ENCODE results near the gene PDZD2.

The PDZD2 gene

DNA sequence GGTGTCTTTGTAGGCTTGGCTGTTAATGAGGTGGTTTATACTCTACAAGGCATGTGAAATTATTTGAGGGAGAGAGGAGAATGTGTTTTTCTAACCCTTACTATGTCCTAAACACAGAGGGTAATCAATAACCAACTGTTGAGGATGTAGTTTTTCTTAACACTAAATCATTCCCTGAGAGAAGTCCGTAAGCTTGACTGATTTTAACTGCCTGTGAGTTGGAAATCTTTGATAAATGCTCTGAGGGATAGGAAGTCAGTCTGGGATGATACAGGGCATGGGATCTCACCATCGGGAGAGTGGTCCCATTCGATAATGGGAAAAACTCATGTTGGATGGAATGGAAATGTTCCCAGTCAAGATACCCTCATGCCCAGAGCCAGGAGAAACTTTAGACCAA, 249.6 kb downstream of the PDZD2 start:
- DNase-seq, result no peak

- no peak for DNase-seq
These were observed 250.2 kb downstream of the PDZD2 start for GRCh38 chr5:31889001-31889561.

GRCh38 chr5:31890046-31890445, 251.1 kb downstream of the PDZD2 start:
- no peak for DNase-seq

GRCh38 chr5:31894141-31894540, 255.2 kb downstream of the PDZD2 start:
- DNase-seq, result no peak

DNA sequence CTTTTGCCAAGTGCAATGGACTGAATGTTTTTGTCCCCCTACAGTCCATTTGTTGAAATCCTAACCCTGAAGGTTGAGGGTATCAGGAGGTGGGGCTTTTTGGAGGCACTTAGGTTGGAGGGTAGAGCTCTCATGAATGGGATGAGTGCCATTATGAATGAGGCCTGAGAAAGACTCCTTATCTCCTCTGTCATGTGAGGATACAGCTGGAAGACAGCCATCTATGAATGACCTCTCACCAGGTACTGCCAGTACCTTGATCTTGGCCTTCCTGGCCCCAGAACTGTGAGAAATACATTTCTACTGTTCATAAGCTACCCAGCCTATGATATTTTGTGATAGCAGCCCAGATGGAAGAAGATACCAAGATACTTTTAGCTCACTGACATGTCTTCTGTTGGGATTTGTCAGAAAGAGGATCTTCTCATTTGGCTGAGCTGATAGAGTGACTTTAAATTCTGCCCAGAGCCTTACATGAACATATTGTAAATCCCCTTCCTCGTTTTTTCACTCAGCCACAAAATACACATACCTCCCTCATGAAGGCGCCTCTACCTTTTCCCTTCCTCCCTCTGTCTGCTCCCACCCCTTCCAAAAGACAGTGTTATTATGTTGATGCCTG, 256.4 kb downstream of the PDZD2 start:
- DNase-seq, result no peak

DNA sequence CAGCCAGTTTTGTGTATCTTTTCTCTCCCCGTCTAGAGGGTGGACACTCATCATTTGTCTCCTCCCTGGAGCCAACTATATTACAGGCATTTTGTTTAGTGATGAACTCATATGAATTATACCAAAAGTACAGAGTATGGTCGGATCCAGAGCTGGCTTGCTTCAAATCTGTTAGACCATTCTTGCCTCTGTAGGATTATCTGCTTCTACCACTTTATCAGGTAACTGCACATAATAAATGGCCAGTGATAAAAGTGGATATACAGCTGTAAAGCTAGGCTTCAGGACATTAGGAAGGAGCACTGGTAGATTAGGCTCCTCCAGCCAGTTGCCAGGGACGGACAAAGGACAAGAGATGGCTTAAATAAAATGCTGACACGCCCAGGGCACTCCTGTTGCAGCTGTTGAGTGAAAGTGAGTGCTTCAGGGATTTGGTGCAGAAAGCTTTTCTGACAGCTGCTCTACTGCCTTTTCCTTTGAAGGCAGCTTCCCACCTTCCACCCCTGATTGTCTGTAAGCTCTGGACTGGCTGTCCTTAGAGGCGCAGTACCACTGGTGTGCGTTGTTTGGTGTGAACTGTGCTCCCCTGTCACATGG, 259.2 kb downstream of the PDZD2 start:
- DNase-seq, result peak; percentile 55

- no peak for DNase-seq
These were observed 261.4 kb downstream of the PDZD2 start for GRCh38 chr5:31900296-31900865.

DNA sequence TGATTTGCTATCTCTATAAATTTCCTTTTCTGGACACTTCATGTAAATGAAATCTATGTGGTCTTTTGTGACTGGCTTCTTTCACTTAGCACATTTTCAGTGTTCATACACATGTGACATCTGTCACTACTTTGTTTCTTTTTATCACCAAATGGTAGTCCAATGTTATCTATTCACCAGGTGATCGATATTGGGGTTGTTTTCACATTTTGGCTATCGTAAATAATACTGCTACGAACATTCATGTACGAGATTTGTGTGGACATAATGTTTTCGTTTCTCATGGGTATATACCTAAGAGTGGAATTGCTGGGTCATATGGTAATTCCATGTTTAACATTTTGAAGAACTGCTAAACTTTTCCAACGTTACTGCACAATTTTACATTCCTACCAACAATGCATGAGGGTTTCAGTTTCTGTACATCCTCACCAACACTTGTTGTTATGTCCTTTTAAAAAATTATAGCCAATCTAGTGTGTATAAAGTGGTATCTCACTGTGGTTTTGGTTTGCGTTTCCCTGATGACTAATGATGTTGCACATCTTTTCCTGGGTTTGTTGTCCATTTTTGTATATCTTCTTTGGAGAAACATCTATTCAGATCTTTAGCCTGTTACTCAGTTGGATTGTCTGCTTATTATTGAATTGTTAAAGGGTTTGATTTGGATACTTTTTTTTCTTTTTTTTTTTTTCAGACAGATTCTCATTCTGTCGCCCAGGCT, 263.0 kb downstream of the PDZD2 start:
- peak; percentile 16 for DNase-seq

- DNase-seq, result no peak
These were observed 269.5 kb downstream of the PDZD2 start for GRCh38 chr5:31908396-31908795.

- no peak for DNase-seq
These were observed 270.1 kb downstream of the PDZD2 start for GRCh38 chr5:31909073-31909472.

DNA sequence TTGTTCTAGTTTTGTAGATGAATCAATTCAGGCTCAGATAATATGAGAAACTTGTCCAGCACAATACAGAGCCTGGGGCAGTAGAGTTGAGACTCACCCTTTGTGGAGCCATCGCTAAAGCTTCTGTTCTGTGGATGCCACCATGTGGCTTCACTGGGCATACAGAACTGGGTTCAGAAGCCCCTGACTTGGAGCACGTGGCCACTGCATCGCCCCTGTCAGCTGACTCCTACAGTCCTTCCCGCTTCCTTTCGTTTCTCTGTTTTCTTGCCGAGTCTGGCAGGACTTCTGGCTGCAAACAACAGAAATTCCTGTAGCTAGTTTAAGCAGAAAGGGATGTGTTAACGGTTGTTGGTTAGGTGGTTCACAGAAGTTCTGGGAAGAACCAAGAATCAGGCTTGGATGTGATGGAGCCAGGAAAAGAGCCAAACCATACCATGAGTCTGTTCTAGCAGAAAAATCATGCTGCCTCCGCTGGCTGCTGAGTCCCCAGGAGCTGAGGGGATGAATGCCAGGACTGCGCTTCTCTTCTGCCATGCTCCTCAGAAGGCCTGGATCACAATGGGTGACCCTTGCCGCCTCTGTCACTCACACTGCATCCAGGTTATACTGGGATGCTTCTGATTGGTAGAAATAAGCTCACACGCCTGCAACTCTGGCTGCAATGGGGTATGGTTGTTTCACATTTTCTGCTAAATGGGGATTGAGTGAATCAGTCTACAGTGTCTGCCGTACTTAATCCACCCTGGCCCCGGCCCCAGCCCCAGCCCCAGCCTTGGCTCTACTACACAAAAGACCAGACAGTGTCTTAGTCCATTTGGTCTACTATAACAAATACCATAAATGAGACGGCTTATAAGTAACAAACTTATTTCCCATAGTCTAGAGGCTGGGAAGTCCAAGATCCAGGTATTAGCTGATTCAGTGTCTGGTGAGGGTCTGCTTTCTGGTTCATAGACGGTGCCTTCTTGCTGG, 272.6 kb downstream of the PDZD2 start:
- DNase-seq, result no peak

- no peak for DNase-seq
These were observed 274.9 kb downstream of the PDZD2 start for GRCh38 chr5:31913808-31914207.

DNA sequence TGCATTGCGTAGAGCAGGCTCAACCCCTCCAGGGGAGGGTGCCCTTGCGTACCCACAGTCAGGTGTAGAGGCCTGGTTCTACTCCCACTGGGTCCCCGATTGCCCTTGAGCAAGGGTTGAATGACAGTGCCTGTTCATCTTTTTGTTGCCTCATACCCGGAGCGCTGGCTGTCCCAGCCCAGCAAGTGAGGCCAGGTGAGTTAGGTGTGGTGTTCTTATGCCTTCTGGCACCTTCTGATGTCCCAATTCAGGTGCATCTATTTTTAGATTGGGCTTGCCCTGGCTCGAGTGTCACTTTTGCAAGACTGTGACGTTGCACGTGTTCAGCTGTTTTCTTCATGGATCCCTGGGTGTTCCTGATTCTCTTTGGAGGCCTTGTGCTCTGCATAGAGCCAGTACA, 277.4 kb downstream of the PDZD2 start:
- DNase-seq, result no peak

DNA sequence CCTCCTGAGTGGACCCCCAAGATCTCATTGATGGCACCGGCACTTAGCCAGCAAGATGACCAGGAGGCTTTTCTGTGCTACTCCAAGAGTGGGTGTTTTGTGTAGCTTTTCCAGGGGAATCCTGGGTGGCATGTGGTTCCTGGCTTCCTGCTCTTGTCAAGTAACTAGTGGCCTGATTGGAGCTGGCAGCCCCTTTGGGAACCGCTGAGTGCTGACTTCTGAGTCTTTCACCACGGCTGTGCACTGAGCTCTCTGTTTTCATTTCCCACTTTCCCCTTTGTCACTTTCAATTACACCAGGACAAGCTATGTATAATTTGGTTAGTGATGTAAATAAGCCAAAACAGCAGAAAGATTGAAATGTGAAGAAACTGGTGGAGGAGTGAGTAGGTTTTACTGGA, 279.8 kb downstream of the PDZD2 start:
- DNase-seq, result no peak

DNA sequence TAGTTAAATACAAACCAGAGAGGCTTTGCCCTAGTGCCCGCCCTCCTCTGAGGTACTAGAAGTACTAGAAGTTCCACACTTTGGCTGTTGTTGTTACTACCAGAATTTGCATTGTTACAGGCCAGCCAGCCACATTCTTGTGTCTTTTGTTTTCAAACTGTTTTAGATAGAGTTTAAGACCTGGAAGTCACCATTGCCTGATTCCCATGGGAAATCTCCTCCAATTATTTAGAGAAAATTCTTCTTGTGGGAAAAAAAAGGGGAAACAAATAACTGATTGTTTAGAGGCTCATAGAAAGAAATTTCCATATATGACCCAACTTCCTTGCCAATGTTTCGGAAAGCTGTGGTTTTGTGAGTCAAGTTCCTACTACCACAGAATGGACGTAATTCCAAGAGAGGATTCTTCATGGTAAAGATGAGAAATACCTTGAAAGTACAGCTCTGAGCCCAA, 282.9 kb downstream of the PDZD2 start:
- no peak for DNase-seq

- no peak for DNase-seq
These were observed 285.1 kb downstream of the PDZD2 start for GRCh38 chr5:31924005-31924404.

- DNase-seq, result no peak
These were observed 292.9 kb downstream of the PDZD2 start for GRCh38 chr5:31931874-31932273.

DNA sequence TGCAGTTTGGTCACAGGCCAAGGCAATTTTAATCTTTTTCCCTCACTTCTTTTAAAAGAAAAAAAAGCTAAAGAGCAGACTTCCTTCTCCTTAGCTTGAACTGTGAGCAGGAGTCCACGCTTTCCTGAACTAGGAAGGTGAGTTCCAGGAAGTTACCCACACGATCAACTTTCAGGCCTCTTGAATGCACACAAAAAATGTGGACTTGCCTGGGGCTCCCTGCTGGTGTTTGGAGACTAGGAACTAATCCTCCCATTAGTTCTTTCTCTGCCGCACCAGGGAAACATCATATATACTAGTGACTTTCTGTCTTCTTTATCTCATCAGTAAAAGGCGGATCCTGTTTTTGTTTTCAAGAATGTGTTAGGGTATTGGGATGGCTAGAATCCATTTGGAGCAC, 295.2 kb downstream of the PDZD2 start:
- DNase-seq, result no peak

DNA sequence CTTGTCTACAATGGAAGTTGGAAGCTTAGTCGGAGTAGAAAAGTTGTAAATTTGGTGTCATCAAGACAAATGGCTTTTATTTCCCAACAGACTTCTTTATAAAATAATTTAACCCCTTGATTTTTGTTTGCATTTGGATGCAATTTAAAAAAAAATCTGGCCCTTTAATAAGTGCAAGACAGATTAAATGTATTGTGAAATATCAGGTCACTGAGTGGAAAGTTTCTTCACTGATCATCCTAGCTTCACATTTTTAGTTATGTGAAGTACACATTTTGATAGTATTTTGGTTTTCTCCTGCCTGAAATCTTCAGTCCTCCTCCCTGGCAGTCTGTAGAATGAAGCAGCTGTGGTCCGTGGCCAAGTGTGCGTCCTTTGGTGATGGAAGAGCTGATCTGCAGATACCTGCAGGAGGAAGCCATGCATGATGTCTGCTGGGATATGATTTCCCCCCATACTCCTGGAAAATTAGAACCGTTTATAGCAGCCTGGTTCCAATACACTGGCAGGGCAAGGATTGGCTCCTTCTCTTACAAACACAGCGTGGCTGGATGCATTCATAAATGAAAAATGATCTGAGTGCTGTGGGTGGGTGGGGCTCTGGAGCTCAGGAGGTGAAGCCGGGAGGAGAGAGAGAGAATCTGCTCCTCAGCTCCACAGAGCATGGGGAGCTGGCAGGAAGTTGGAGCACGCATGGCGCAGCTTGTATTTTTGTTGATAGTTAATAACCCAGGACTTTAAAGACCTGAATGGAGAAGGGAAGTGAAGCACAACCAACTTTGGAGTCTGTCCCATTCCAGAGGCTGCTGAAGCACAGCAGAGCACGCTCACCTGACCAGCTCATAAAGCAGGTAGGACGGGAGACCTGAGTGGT, 296.8 kb downstream of the PDZD2 start:
- DNase-seq, result no peak

- no peak for DNase-seq
These were observed 297.8 kb downstream of the PDZD2 start for GRCh38 chr5:31936683-31937082.

- no peak for DNase-seq
These were observed 298.3 kb downstream of the PDZD2 start for GRCh38 chr5:31937226-31937625.

Data from hematopoietic multipotent progenitor cell treated with erythropoietin and hydrocortisone succinate and interleukin-3 and kit ligand, for 4 days (in vitro differentiated cells).